GM10266 (cell line): Measurements from ENCODE around the gene ZNF497.
"Not testable (repeated sequence)": the region's sequence is repeated elsewhere in the genome, so short reads cannot be mapped to it uniquely, and the experiment has no call there.

ENCODE experiments used
- DNase-seq: peaks from one replicate; pipeline ENCODE4 v3.0.0; 2012; ENCODE audit errors: extremely low spot score
- TF ChIP-seq, protein P1 (sequence below): IDR thresholded peaks from 2 replicates; pipeline ENCODE4 v1.5.1; 2012; ENCODE audit warnings: mild to moderate bottlenecking, low read depth; ENCODE audit not compliant: control insufficient read depth, insufficient read depth; ENCODE audit errors: missing control alignments

The ZNF497 gene

DNA sequence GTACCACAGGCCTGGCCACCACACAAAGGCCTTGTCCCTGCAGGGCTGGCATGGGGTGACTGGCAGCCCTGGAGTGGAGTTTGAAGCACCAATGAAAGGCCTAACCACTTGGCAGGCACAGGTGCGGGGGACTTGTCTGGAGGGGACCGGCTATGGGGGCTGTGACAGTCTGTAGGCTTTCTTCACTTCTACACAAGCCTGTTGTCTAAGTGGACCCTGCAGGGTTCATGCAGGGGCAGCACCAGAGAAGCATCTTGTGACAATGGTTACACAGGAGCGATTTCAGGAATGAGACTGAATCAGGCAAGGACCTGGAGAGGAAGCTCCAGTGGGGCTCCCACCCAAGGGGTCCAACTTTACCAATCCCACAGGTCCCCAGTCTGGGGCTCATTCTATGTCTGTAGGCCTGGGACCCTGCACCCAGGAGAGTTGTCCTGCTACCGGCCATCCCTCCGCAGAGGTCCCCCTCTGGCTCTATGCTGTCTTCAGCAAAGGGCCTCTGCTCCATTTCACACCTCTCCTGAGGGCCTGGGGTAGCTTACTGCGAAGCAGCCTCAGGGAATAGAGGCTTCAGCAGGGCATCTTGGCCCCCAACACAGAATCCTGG lies 20.5 kb upstream of the ZNF497 start:
- TF ChIP-seq, protein P1, sequence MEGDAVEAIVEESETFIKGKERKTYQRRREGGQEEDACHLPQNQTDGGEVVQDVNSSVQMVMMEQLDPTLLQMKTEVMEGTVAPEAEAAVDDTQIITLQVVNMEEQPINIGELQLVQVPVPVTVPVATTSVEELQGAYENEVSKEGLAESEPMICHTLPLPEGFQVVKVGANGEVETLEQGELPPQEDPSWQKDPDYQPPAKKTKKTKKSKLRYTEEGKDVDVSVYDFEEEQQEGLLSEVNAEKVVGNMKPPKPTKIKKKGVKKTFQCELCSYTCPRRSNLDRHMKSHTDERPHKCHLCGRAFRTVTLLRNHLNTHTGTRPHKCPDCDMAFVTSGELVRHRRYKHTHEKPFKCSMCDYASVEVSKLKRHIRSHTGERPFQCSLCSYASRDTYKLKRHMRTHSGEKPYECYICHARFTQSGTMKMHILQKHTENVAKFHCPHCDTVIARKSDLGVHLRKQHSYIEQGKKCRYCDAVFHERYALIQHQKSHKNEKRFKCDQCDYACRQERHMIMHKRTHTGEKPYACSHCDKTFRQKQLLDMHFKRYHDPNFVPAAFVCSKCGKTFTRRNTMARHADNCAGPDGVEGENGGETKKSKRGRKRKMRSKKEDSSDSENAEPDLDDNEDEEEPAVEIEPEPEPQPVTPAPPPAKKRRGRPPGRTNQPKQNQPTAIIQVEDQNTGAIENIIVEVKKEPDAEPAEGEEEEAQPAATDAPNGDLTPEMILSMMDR, result no peak
- DNase-seq, result no peak

DNA sequence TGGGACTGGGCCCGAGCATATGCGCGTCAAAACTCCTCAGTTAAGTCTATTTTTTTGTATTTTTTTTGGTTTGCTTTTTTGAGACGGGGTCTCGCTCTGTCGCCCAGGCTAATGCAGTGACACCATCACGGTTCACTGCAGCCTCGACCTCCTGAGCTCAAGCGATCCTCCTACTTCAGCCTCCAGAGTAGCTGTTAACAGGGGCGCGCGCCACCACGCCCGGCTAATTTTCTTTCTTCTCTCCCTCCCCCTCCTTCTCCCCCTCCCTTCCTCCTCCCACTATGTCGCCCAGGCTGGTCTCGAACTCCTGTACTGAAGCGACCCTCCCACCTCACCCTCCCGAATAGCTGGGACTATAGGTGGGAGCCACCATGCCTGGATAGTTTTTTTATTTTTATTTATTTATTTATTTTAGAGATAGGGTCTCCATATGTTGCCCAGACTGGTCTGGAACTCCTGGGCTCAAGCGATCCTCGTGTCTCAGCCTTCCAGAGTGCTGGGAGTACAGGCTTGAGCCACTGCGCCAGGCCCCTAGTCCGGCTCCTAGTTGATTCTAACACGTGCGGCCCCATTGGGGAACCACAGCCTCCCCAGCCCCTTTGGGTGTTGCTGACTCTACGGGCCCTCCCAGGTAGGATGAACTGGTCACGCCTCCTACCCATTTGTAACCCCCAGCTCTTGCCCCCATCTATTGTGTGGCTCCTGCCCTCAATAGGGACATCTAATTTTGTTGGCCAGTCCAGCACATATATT lies 19.1 kb upstream of the ZNF497 start:
- DNase-seq, result no peak
- TF ChIP-seq, protein P1, result no peak

DNA sequence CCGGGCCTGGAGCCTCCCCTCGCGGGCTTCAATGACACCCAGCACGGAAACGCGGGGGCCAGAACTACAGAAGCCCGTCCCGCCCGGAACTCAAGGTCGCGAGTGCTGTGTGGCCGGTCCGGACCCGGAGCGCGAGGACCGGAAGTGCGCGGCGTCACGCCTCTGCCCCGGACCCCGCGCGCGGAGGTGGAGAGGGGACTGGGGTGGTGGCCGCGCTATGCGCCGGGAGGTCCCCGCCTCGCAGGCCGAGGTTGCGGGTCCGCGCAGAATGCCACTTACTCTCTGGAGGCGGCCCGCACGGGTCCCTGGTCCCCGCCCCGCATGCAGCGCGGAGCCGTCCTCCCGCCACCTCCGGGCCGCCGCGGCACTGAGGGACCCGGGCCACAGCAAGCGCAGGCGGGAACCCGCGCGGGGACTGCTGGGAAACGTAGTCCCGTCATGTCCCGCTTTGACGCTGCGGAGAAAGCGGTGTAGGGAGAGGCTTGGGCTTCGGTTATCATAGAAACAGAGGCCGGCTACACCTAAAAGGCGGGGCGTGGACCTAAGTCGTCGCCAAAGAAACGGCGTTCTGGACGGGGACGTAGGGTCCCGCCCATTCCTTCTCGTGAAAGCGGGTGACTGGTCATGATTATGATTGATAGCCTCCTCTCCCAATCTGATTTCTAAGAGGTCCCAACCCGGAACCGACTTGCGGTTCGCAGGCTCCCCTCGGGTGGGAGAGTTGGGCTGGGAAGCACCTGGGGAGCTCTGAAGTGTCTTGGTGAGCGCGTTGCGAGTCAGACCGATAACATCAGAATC lies 18.3 kb upstream of the ZNF497 start, which contains the start of gene ZNF837:
TSS of gene ZNF837 (minus strand) at position 369 of the 798 bp plus-strand sequence. CDS start 11,698 bp downstream, outside the sequence.
- DNase-seq, result peak; percentile 98
- TF ChIP-seq, protein P1, result peak; percentile 14

DNA sequence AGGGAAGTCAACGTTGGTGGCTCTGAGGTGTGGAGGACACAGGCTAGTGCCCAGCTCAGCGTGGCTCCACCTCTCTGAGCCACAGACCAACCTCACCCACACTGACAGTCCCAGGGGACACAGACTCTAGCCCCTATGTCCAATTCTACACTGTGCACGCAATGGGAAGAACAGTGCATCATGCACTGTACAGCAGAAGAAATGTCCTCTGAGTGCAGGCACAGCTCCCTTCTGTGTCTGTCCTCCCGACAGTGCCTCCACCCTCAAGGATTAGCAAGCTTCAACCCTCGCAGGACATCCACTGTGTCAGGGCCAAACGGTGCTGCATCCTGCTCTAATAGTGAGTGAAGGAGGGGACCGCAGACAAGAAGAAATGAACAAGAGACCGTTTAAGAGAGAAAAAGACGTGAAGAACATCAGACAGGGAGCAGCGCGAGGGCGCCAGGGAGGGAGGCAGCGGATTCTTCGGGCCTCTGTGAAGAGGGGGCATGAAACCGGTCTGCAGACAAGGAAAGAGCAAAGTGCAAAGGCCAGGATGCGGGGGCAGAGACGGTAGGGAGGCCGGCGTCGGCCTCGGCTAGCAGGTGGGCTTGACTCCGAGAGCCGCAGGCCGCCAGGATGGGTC lies 17.6 kb upstream of the ZNF497 start:
- TF ChIP-seq, protein P1, result no peak
- DNase-seq, result no peak

DNA sequence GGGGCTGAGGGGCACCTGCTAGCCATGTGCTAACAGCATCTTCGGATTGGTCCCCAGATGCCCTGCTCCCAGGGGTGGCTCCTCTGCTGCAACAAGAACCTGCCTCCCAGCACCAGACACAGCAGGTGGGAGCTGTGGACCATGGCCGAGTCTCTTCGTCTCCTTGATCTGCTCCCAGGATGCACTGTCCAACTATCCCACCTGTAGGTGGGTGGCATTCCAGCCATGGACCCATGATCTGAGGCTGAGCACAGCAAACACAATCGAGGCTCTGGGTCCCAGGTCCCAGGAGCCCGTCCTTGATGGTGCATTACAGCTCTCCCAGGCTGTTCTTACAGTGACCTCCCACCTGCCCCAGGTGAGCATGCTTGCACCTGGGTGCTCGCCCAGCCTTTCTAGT lies 16.7 kb upstream of the ZNF497 start:
- TF ChIP-seq, protein P1, result no peak
- DNase-seq, result no peak

DNA sequence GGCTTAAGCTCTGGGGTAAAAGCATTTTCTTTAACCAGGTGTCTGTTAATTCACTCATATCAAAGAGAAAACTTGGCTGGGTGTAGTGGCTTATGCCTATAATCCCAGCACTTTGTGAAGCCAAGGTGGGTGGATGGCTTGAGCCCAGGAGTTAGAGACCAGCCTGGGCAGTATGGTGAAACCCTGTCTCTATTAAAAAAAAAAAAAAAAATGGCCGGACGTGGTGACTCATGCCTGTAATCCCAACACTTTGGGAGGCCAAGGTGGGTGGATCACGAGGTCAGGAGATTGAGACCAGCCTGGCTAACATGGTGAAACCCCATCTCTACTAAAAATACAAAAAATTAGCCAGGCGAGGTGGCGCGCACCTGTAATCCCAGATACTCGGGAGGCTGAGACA lies 14.2 kb upstream of the ZNF497 start:
- DNase-seq, result not testable (repeated sequence)

DNA sequence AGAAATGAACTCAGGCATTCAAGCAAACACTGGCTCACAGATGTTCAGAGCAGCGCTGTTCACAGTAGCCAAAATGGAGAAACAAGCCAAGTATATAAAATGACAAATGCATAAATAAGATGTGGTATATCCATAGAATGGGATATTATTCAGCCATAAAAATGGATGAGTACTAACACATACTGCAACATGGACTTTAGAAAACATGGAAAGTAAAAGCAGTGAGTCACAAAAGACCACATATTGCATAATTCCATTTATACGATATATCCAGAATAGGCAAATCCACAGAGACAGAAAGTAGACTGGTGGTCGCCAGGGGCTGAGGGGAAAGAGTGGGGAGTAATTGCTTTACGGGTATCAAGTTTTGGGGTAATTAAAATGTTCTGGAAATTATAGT lies 11.6 kb upstream of the ZNF497 start:
- TF ChIP-seq, protein P1, result no peak
- no peak for DNase-seq
